SJSA1 (cell line): ENCODE measurements around the gene CDH22. TPM values are rescaled to one million over a fixed set of nuclear protein-coding genes. Genes with fewer than 3 reads are reported as not detected.
A peak's percentile ranks its signal among the peaks of the same experiment; 100 is the strongest.

Experiments
- DNase-seq, 2 experiments: peaks; one replicate each; pipeline ENCODE4 v3.0.0-alpha.2; 2015 to 2020; ENCODE audit warnings: low spot score in 2 of 2, low read depth in 1 of 2
- H3K27ac ChIP-seq: fragments of 250-450 bp; sonication (Bioruptor Pico); 2 replicates; pipeline ENCODE4 v1.5.1; 2020; ENCODE audit warnings: mild to moderate bottlenecking, moderate library complexity
- H3K27me3 ChIP-seq: fragments of 250-450 bp; sonication (Bioruptor Pico); replicated peaks from 2 replicates; pipeline ENCODE4 v1.5.1; 2020; ENCODE audit warnings: mild to moderate bottlenecking, moderate library complexity
- H3K36me3 ChIP-seq: fragments of 250-450 bp; sonication (Bioruptor Pico); 2 replicates; pipeline ENCODE4 v1.5.1; 2020; ENCODE audit warnings: mild to moderate bottlenecking
- H3K4me1 ChIP-seq: fragments of 250-450 bp; sonication (Bioruptor Pico); replicated peaks from 2 replicates; pipeline ENCODE4 v1.6.1; 2021; ENCODE audit warnings: mild to moderate bottlenecking
- H3K4me3 ChIP-seq: fragments of 250-450 bp; sonication (Bioruptor Pico); 2 replicates; pipeline ENCODE4 v1.5.1; 2020; ENCODE audit warnings: mild to moderate bottlenecking
- H3K9me3 ChIP-seq: fragments of 250-450 bp; sonication (Bioruptor Pico); replicated peaks from 2 replicates; pipeline ENCODE4 v1.5.1; 2020; ENCODE audit warnings: mild to moderate bottlenecking
- total RNA-seq: library from RNA; depleted of rRNA; stranded (reverse); fragments of >200 nt; shearing (Covaris generic); gene quantifications from 2 replicates; pipeline ENCODE4 v1.2.3, GENCODE V29; 2014

The CDH22 gene
- total RNA-seq, 1 experiment from 2014 or later: not detected

DNA sequence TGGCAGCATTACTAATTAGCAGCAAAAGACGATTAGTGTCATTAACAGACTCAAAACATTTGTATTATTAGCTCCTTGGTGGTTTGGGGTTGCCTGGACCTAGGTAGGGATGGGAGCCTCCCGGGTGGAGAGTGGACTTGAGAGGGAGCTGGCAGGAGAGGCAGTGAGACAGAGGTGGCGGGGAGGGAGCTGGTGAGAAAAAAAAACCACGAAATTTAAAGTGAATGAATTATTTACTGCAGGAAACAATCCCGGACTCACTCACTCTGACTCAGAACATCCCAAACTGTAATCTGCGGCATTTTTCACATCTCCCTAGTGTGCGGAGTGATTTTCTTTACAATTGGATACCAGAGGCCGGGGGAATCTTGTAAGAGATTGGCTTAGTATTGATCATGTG lies 14.3 kb upstream of the CDH22 start:
- H3K27me3 ChIP-seq: peaks cover 52% of the 10 kb centered on the region
- no peaks in the 10 kb centered on the region for H3K9me3 ChIP-seq
- no peaks in the 10 kb centered on the region for H3K36me3 ChIP-seq
- DNase-seq: no peak
- H3K4me1 ChIP-seq: no peaks in the 10 kb centered on the region
- no peak overlapping the region for H3K27ac ChIP-seq
- H3K4me3 ChIP-seq: no peak overlapping the region

DNA sequence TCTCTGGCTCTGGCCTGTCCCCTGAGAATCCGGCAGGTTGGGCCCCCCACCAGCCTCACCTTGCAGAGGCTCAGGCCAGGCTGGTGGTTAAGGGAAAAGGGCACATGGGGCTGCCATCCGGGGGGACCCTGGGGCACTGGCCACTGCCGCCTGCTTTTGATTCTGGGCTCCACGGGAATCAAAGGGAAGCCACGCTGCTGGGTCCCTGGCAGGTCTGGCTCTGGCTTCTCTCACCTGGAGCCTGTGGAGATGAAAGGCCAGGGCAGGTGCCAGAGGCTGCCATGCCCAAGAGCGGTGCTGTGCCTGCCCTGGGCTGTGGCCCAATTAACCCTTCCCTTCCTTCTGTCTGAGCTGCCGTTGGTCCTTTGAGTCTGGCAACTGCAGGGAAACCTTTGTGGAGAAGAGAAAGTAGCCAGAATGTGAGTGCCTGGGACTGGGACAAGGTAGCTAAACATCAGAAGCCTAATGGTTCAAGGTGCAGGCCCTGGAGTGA lies 9.4 kb upstream of the CDH22 start:
- Histone ChIP-seq H3K27ac (no peak overlapping the region), H3K36me3 (no peaks in the 10 kb centered on the region), H3K4me3 (no peak overlapping the region), H3K27me3 (peaks cover 72% of the 10 kb centered on the region), H3K9me3 (no peaks in the 10 kb centered on the region), H3K4me1 (no peaks in the 10 kb centered on the region)
- DNase-seq: no peak

DNA sequence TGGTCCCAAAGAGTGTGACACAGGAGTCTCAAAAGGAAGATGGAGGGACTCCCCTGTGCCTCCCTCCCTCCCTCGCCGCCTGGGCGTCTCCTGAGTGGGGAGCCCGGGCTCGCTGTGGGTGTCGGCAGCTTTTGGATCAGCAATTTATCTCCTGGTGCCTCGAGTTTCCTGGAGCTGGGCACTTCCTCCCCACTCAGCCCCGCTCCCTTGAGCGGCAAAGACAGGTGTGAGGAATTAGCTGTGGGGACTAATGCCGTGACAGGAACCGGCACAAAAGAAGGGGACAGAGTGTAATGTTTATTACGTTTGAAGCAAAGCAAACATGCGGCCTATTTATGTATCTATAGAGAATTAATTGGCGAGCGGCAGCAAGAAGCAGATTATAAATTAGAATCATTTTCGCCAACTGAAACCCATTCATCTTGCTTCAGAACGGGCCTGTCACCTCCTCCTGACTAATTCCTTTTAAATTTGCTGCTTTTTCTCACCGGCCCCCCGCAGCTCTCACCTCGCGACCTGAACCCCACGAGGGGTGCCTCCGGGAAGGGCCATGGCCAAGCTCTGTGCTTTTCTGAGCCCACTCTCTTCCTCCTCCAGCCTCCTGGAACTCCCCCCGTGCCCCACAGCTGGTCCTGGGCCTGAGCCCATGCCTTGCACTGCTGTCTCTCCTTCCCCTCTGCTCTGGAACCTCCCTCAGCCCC lies 8.8 kb upstream of the CDH22 start:
- Histone ChIP-seq H3K9me3 (no peaks in the 10 kb centered on the region), H3K4me3 (no peak overlapping the region), H3K36me3 (no peaks in the 10 kb centered on the region), H3K27me3 (peaks cover 74% of the 10 kb centered on the region), H3K27ac (no peak overlapping the region), H3K4me1 (no peaks in the 10 kb centered on the region)
- DNase-seq: no peak

DNA sequence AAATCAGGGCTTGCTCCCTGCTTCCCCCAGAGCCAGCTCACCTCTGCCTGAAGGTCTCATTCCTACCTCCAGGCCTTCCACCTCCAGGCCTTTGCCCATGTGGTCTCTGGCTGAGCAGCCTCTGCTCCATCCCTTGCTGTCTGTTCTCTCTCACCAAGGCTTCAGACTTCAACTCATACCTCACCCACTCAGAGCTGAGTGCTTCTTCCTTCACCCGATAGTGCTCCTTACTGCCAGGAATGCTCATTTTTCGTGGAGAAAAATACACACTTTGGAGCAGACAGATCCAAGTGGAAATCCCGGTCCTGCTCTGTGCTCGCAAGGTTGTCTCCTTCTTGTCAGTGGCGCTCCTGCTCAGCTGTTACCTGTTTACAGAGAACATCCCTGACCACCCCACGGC lies 7.0 kb upstream of the CDH22 start:
- Histone ChIP-seq H3K27ac (no peak overlapping the region), H3K36me3 (no peaks in the 10 kb centered on the region), H3K9me3 (no peaks in the 10 kb centered on the region), H3K4me1 (no peaks in the 10 kb centered on the region), H3K4me3 (no peak overlapping the region), H3K27me3 (peaks cover 78% of the 10 kb centered on the region)
- no peak for DNase-seq

DNA sequence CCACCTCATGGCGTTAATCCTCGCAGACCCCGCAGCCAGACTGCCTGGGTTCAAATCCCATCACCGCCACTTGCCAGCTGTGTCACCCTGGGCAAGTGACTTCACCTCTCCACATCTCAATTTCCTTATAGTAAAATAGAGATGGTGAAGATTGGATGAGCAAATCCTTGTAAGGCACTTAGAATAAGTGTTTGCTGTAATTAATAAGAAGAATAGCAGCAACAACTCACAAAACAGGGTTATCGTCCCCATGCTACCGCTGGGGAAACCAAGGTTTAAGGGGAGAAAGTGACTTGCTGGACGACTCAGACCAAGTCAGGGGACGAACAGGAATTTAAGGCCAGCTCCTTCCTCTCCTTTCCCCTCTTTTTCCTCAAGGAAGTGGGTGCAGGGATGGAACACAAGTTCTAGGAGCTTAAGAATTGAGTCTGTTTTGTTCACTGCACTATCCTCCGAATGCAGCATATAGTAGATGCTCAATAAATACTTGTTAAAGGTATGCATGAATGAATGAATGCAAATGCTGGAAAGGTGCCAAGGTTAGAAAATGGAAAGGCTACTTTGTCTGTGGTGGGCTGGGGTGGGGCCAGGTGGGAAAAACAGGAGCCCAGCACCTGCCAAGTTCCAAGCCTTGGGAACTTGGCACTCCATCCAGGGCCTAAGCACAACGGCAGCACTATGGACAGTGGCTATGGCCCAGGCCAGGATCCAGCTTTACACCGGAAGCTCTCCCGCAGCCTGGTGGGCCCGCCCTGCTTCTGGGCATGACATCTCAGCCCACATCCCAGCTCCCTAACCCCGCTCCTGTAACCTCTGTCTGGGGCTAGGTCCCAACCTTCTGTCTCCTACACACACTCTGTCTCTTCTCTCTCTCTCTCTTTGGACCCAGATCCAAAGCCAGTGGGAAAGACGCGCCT lies 4.9 kb upstream of the CDH22 start:
- Histone ChIP-seq H3K36me3 (no peaks in the 10 kb centered on the region), H3K4me1 (peaks cover 2% of the 10 kb centered on the region), H3K27ac (no peak overlapping the region), H3K9me3 (no peaks in the 10 kb centered on the region; the same call in 1 of the 2 replicates), H3K4me3 (no peak overlapping the region), H3K27me3 (peaks cover 89% of the 10 kb centered on the region)
- no peak for DNase-seq

DNA sequence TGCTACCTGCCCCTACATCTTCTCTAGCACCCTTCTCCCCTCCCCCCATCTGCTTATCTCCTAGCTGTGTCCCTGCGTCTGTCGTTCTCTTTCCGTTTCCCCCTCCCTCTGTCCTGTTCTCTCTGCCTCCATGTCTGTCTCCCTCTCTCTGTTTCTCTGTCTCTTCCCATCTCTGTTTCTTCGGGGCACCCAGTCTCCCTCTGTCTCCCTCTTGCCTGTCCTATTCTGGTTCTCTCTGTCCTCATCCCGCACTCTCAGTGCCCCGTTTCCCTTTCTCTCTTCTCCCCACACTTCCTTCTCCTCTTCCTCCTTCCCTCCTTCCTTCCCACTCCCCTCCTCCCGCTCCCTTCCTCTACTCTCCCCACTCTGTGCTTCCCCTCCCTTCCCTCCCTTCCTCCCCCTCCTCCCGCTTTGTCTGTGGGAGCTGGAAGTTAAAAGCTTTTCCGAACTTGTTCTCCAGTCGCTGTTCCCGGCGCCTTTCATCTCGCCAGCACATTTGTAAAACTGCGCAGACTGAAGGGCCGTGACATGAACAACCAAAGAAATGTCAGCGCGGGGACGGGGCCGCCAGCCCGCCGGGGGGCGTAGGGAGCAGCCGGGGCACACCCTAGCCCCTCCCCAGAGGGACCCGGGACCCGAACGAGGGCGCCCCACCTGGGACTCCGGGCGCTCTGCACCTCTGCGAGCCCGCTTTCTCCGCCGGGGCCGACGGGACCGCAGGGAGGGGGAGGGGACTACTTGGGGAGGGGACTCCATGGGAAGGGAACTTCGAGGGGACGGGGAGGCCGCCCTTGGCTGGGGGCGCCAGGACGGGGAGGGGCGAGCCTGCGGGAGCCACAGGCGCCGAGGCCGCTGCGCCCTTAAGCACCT lies 4.0 kb upstream of the CDH22 start:
- H3K4me3 ChIP-seq: no peak overlapping the region

DNA sequence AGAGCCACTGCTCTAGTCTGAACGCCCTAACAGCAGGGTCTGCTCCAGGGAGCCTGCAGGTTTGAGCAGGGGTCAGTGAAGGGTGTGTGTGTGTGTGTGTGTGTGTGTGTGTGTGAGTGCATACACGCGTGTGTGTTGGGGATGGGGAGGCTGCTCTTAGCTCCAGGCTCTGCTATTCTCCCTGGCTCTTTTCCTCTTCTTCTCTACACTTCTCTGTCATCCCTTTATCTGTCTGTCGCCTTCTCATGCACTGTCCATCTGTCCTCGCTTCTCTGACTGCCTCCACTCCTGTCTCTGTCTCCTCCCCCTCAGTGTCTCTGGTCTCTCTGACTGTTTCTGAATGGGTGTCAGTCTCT lies 3.4 kb upstream of the CDH22 start:
- H3K27me3 ChIP-seq: peaks cover 91% of the 10 kb centered on the region
- no peaks in the 10 kb centered on the region for H3K36me3 ChIP-seq
- H3K9me3 ChIP-seq: no peaks in the 10 kb centered on the region; the same call in 1 of the 2 replicates
- H3K4me3 ChIP-seq: no peak overlapping the region
- no peak overlapping the region for H3K27ac ChIP-seq
- peaks cover 13% of the 10 kb centered on the region for H3K4me1 ChIP-seq
- DNase-seq: no peak

More for the DNA sequence above, 4.0 kb upstream of the CDH22 start:
- Histone ChIP-seq H3K36me3 (no peaks in the 10 kb centered on the region), H3K27me3 (peaks cover 90% of the 10 kb centered on the region), H3K9me3 (no peaks in the 10 kb centered on the region; the same call in 1 of the 2 replicates), H3K27ac (no peak overlapping the region), H3K4me1 (peaks cover 11% of the 10 kb centered on the region)
- DNase-seq: no peak

DNA sequence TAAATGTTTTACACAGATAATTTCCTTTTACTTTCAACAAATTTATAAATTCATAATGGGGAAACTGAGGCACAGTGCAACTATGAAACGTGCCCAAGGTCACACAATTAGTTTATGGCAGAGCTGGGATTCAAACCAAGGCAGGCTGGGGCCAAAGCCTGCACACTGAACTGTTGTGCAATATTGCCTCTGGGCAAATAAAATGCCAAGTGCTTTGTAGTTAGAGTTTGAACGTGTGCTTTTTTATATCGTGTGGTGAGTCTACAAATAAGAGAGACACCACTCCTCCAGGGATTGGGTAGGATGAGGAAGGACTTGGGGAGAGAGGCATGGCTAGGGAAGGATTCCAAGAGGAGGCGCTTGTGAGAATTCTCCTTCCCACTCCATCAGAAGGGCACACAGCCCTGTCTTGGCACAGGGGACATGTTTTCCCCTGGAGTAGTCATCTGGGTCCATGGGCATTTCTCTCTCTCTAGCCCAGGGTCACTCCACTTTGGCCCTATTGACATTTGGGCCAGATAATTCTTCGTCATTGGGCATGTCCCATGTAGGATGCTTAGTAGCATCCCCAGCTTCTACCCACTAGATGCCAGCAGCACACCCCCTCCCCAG lies 2.8 kb upstream of the CDH22 start:
- H3K27me3 ChIP-seq: peaks cover 94% of the 10 kb centered on the region
- no peak overlapping the region for H3K27ac ChIP-seq
- H3K4me3 ChIP-seq: no peak overlapping the region
- no peaks in the 10 kb centered on the region for H3K36me3 ChIP-seq
- H3K9me3 ChIP-seq: no peaks in the 10 kb centered on the region; the same call in 1 of the 2 replicates
- H3K4me1 ChIP-seq: peaks cover 13% of the 10 kb centered on the region
- no peak for DNase-seq

DNA sequence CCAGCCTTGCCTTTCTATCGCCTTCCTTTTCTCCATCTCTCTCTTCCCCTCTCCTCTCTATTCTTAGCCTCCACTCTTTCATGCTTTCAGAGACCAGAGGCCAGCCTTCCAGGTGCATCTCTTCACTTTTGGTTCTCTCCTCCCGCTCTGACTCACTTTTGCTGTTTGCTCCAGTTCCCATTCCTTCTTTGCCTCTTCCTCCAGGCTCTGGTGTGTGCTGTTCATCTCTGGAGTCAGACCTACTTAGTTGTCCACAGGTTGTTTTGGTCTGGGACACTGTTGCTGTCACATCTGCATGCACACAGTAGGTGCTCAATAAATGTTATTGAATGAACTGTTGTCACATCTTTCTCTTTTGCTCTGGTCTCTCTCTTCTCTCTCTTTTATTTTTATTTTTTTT lies 1.6 kb upstream of the CDH22 start:
- Histone ChIP-seq H3K36me3 (no peaks in the 10 kb centered on the region), H3K27me3 (peaks cover 97% of the 10 kb centered on the region)

DNA sequence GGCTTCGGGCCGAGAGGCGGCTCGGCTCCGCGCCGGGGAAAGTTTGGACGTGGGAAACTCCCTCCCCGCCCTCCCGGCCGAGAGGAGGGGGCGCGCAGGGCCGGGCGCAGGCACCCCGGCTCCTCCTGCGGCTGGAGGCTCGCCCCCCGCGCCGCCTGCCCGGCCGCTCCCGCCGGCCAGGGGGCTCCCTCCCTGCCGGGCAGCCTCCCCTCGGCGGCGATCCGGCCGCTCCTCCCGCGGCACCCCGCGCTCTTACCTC lies 370 bp downstream of the CDH22 start:
- Histone ChIP-seq H3K27ac (no peak overlapping the region), H3K4me1 (peaks cover 13% of the 10 kb centered on the region), H3K9me3 (no peaks in the 10 kb centered on the region; the same call in 1 of the 2 replicates), H3K4me3 (peak overlapping the region; percentile 23; the same call in 1 of the 2 replicates), H3K36me3 (no peaks in the 10 kb centered on the region), H3K27me3 (peaks cover 96% of the 10 kb centered on the region)
- DNase-seq: no peak

More for the DNA sequence above, 1.6 kb upstream of the CDH22 start:
- no peak for DNase-seq
- Histone ChIP-seq H3K4me1 (peaks cover 13% of the 10 kb centered on the region), H3K9me3 (no peaks in the 10 kb centered on the region; the same call in 1 of the 2 replicates), H3K4me3 (no peak overlapping the region), H3K27ac (no peak overlapping the region)

DNA sequence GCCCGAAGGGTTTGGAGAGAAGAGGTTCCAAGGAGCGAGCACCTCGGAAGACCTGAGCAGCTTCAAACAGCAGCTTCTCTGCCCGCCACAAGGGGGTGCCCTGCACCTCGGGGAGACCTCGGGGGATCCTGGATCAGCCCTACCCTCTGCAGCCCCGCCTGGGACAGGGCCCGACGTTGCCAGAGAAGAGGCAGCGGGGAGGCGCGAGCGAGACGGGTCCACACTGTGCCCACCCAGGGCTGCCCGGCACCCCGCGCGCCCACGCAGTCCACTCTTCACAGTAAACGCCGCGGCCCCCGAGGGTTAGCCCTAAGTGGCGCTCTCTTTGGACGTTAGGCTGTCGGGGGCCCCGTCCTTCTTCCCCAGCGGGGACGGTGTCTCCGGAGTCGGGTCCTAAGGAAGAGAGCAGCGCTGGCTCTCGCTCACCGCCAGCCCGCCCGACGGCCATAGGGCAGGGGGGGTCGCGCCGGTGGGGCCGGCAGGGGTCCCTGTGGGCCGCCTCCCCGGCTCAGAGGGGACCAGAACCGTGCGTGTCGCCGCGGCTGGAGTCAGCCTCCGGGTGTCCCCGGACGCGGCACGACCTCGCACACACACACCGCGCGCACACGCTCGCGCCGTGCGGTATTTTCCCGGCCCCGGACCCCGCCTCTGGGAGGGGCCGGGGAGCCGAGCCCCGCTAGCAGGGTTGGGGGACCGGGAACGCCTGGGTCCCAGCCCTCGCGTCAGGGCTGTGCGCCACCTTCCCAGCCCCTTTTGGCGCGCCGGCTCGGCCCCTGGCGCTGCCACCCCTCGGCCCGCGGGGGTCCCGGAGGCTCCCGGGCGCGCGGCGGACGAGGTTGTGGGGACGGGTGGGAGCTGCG lies 929 bp downstream of the CDH22 start:
- H3K4me3 ChIP-seq: peak overlapping the region; percentile 23; the same call in 1 of the 2 replicates

DNA sequence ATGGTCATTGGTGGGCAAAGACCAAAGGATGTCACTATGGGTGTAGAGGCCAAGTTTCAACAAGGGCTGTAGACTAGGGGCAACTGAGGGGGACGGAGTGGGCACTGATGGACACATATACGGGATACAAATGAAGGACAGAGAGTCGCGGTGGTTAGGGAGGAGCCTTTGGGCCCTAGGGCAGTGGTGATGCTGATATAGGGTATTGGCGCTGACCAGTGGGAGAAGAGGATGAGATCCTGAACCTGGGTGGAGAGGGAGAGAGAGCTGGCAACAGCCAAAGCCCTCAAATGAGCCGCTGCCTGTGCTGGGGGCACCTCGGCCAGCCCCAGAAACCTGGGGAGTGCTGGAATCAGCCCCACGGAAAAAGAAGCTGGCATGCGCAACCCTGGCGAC lies 1.6 kb downstream of the CDH22 start:
- H3K4me1 ChIP-seq: peaks cover 13% of the 10 kb centered on the region

More for the DNA sequence above, 929 bp downstream of the CDH22 start:
- no peaks in the 10 kb centered on the region; the same call in 1 of the 2 replicates for H3K9me3 ChIP-seq
- H3K36me3 ChIP-seq: no peaks in the 10 kb centered on the region
- H3K27ac ChIP-seq: no peak overlapping the region
- H3K4me1 ChIP-seq: peaks cover 13% of the 10 kb centered on the region
- DNase-seq: peak; percentile 29 to 59
- H3K27me3 ChIP-seq: peaks cover 96% of the 10 kb centered on the region

More for the DNA sequence above, 1.6 kb downstream of the CDH22 start:
- DNase-seq: no peak
- H3K36me3 ChIP-seq: no peaks in the 10 kb centered on the region
- no peak overlapping the region for H3K27ac ChIP-seq
- H3K27me3 ChIP-seq: peaks cover 95% of the 10 kb centered on the region
- H3K4me3 ChIP-seq: no peak overlapping the region
- no peaks in the 10 kb centered on the region; the same call in 1 of the 2 replicates for H3K9me3 ChIP-seq
